PC-3 (cell line): ENCODE measurements around the gene AKR7A2. TPM values are rescaled to one million over a fixed set of nuclear protein-coding genes. Genes with fewer than 3 reads are reported as not detected.
"Not testable (repeated sequence)": the region's sequence is repeated elsewhere in the genome, so short reads cannot be mapped to it uniquely, and the experiment has no call there.

Source experiments
- ATAC-seq: fragments of 200-7000 bp; cut with Tn5 transposase; 2 replicates; pipeline ENCODE4 v1.9.1; 2020; ENCODE audit warnings: mild to moderate bottlenecking, moderate library complexity
- BruUV-seq: library from RNA; stranded (reverse); fragments of 400-500 nt; replicated peaks from 2 replicates; lab custom pipeline; 2021; lab: Mats Ljungman, UMichigan
- CTCF ChIA-PET: fragments of 300-600 bp; sonication (Branson Sonifier 250); formaldehyde crosslinking; loops from one replicate; lab custom pipeline; 2022; ENCODE audit warnings: antibody characterized with exemption; lab: Charles Lee
- POLR2A ChIA-PET: fragments of 300-600 bp; sonication (Branson Sonifier 250); formaldehyde crosslinking; loops from one replicate; lab custom pipeline; 2022; ENCODE audit warnings: antibody characterized with exemption; ENCODE audit not compliant: unreplicated experiment; lab: Charles Lee
- DNase-seq: peaks from one replicate; pipeline ENCODE4 v3.0.0-alpha.2; 2015
- H2AFZ ChIP-seq: fragments of 300-600 bp; sonication (generic); 2 replicates; pipeline ENCODE4 v1.6.0; 2016; ENCODE audit warnings: antibody characterized with exemption, low read length
- H3F3A ChIP-seq: fragments of 300-600 bp; sonication (generic); one replicate; pipeline ENCODE4 v1.6.0; 2017; ENCODE audit warnings: antibody characterized with exemption, low read length, control low read depth, mild to moderate bottlenecking; ENCODE audit not compliant: unreplicated experiment
- H3K27ac ChIP-seq: fragments of 300-600 bp; sonication (generic); 2 replicates; pipeline ENCODE4 v1.5.1; 2016; ENCODE audit warnings: mild to moderate bottlenecking, low read length
- H3K27me3 ChIP-seq: fragments of 300-600 bp; sonication (generic); 2 replicates; pipeline ENCODE4 v1.6.1; 2016; ENCODE audit warnings: low read length, mixed read lengths
- H3K36me3 ChIP-seq: fragments of 300-600 bp; sonication (generic); 2 replicates; pipeline ENCODE4 v1.6.1; 2016; ENCODE audit warnings: low read depth, mixed run types, low read length, mixed read lengths
- H3K4me1 ChIP-seq: fragments of 300-600 bp; sonication (generic); 2 replicates; pipeline ENCODE4 v1.5.1; 2016; ENCODE audit warnings: low read length; ENCODE audit not compliant: insufficient read depth
- H3K4me2 ChIP-seq: fragments of 300-600 bp; sonication (generic); 2 replicates; pipeline ENCODE4 v1.6.0; 2016; ENCODE audit warnings: low read length
- H3K4me3 ChIP-seq: fragments of 300-600 bp; sonication (generic); 2 replicates; pipeline ENCODE4 v1.5.1; 2016; ENCODE audit warnings: mild to moderate bottlenecking, low read length, mixed read lengths
- H3K79me2 ChIP-seq: fragments of 300-600 bp; sonication (generic); 2 replicates; pipeline ENCODE4 v1.6.1; 2017; ENCODE audit warnings: low read length, mixed read lengths
- H3K9ac ChIP-seq: fragments of 300-600 bp; sonication (generic); 2 replicates; pipeline ENCODE4 v1.6.0; 2016; ENCODE audit warnings: mild to moderate bottlenecking, low read length
- H3K9me2 ChIP-seq: fragments of 300-600 bp; sonication (generic); replicated peaks from 2 replicates; pipeline ENCODE4 v1.6.1; 2016; ENCODE audit warnings: mixed run types, low read length, mixed read lengths
- H3K9me3 ChIP-seq: fragments of 300-600 bp; sonication (generic); 2 replicates; pipeline ENCODE4 v1.6.1; 2016; ENCODE audit warnings: low read length, mixed read lengths
- H4K20me1 ChIP-seq: fragments of 300-600 bp; sonication (generic); 2 replicates; pipeline ENCODE4 v1.6.1; 2016; ENCODE audit warnings: low read length, mixed read lengths
- EZH2 ChIP-seq: fragments of 300-600 bp; sonication (generic); IDR thresholded peaks from one replicate; pipeline ENCODE4 v1.6.1; 2017; ENCODE audit warnings: antibody characterized with exemption, mild to moderate bottlenecking, low read length; ENCODE audit not compliant: unreplicated experiment
- EZH2phosphoT487 ChIP-seq: fragments of 300-600 bp; sonication (generic); IDR thresholded peaks from 2 replicates; pipeline ENCODE4 v1.6.1; 2018; ENCODE audit warnings: mild to moderate bottlenecking, antibody characterized with exemption, low read length, borderline replicate concordance
- intact Hi-C: fragments of 100-400 bp; cut with micrococcal nuclease; formaldehyde crosslinking; loops from 2 replicates; pipeline ENCODE4 v1.9.0; 2023
- total RNA-seq: library from RNA; depleted of rRNA; stranded (reverse); fragments of >200 nt; gene quantifications from 2 replicates; pipeline ENCODE4 v1.2.3, GENCODE V29; 2014
- TF ChIP-seq, protein P1 (sequence below): fragments of 300-600 bp; sonication (generic); conservative IDR thresholded peaks from 2 replicates; pipeline ENCODE4 v1.5.1; 2017; ENCODE audit warnings: antibody characterized with exemption, low read depth, mild to moderate bottlenecking, low read length

The AKR7A2 gene
- total RNA-seq, 1 experiment from 2014 or later = 63.3 TPM

DNA sequence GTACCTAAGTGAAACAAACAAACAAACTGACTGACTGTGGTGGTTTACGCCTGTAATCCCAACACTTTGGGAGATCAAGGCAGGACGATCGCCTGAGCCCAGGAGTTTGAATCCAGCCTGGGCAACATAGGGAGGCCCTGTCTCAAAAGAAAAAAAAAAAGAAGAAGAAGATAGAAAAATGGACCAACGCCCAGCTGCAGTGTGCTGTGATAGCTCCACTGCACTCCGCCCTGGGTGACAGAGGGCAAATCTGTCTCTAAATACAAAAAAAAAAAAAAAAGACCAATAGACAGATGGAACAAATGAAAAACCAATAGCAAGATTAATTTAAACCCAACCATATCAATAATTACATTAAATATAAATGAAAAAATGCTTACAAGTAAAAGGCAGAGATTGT is 37.3 kb downstream of the AKR7A2 start:
- Histone ChIP-seq H3K79me2 (no peaks in the 10 kb centered on the region), H3K27ac (no peak overlapping the region), H3K4me1 (peaks cover 3% of the 10 kb centered on the region), H4K20me1 (no peaks in the 10 kb centered on the region), H3K4me3 (no peak overlapping the region), H3K4me2 (no peak overlapping the region), H3K9me2 (no peaks in the 10 kb centered on the region), H2AFZ (no peak overlapping the region), H3K27me3 (no peaks in the 10 kb centered on the region), H3K9me3 (no peaks in the 10 kb centered on the region), H3F3A (no peaks in the 10 kb centered on the region), H3K36me3 (no peaks in the 10 kb centered on the region), H3K9ac (no peak overlapping the region)
- ChIA-PET CTCF (no interaction called here), POLR2A (no interaction called here)
- intact Hi-C loops = no loop called here
- DNase-seq (no peak), ATAC-seq (no peak)
- TF ChIP-seq, protein P1, sequence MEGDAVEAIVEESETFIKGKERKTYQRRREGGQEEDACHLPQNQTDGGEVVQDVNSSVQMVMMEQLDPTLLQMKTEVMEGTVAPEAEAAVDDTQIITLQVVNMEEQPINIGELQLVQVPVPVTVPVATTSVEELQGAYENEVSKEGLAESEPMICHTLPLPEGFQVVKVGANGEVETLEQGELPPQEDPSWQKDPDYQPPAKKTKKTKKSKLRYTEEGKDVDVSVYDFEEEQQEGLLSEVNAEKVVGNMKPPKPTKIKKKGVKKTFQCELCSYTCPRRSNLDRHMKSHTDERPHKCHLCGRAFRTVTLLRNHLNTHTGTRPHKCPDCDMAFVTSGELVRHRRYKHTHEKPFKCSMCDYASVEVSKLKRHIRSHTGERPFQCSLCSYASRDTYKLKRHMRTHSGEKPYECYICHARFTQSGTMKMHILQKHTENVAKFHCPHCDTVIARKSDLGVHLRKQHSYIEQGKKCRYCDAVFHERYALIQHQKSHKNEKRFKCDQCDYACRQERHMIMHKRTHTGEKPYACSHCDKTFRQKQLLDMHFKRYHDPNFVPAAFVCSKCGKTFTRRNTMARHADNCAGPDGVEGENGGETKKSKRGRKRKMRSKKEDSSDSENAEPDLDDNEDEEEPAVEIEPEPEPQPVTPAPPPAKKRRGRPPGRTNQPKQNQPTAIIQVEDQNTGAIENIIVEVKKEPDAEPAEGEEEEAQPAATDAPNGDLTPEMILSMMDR = no peak
- no peak for TF ChIP-seq EZH2phosphoT487
- no peak for TF ChIP-seq EZH2
- BruUV-seq = no TSS peak

DNA sequence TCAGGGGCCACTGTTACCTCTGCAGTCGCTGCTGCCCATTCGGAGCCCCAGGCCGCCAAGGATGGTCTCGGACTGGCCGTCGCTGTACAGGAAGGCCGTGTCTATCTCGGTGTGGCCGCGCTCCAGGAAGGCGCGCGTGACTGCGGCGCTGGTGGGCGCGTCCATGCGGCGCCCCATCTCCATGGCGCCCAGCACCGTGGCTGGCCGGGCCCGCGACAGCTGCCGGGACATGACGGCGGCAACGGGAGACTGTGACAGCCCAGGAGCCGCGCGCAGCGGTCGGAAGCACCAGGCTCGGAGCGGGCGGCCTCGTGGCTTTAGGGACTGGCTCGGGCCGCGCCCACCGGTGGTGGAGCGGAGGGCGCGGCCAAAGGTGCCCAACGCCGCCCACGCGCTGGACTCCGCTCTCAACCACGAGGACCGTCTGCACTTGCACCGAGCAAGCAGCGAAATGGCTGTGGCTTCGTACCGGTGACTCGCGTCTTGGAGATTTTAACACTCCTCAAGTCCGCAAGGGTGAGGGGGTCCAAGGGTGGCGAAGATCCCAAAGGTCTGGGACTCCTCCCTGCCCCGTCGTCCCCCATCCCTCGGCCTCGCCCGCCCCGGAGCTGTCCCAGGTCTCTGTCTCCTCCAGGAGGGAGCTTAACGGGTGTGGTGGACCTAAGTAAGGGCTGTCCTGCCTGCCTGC is 38.0 kb downstream of the AKR7A2 start:
- H2AFZ ChIP-seq, H4K20me1 ChIP-seq, H3K27me3 ChIP-seq, H3K4me1 ChIP-seq, H3K36me3 ChIP-seq, H3F3A ChIP-seq, DNase-seq, intact Hi-C loops, H3K9ac ChIP-seq, ATAC-seq, H3K9me3 ChIP-seq, CTCF ChIA-PET, H3K27ac ChIP-seq, H3K79me2 ChIP-seq, POLR2A ChIA-PET, H3K4me2 ChIP-seq, H3K4me3 ChIP-seq, H3K9me2 ChIP-seq, BruUV-seq: not testable (repeated sequence)

DNA sequence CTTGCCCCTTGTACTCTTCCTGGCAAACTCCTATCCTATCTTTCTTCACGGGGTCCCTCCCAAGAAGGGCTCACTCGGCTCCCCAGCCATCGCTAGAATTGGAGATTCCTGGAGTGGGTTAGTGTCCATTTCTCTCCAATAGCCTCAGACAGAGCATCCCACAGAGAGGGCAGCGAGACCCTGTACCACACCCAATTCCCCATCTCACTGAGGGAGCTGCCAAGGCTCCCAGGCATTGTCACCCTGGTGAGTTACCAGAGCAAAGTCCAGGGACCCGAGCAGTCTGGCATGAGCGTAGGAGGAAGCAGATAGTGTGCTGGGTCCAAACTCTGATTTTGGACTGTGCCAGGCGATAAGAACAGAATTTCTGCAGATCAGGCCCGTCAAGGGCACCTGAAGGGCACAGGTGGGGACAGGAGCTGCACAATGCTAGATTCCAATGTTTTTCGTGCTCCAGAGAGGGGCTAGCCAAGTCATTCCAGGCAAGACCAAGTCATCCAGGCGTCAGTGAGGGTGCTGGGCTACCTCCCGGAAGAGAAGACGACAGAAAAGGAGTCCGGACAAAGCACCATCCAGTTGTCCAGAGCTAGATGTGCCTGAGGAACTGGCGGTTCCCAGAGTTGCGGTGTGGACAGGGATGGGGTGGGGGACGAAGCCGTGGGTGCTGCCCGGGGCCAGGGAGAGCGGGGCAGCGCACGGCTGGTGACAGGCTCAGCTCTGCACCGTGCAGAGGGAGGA is 38.7 kb downstream of the AKR7A2 start:
- no peaks in the 10 kb centered on the region for H3F3A ChIP-seq
- no peaks in the 10 kb centered on the region for H3K36me3 ChIP-seq
- no peak overlapping the region for H2AFZ ChIP-seq
- H3K4me1 ChIP-seq = peaks cover 4% of the 10 kb centered on the region
- H3K9me3 ChIP-seq = no peaks in the 10 kb centered on the region
- no peak for DNase-seq
- H3K4me2 ChIP-seq = no peak overlapping the region
- H3K27ac ChIP-seq = no peak overlapping the region
- no peaks in the 10 kb centered on the region for H3K79me2 ChIP-seq
- ATAC-seq = no peak
- H3K27me3 ChIP-seq = no peaks in the 10 kb centered on the region
- no peak overlapping the region for H3K4me3 ChIP-seq
- TF ChIP-seq EZH2 (no peak), EZH2phosphoT487 (no peak)
- TF ChIP-seq, protein P1 = no peak
- CTCF ChIA-PET = no interaction called here
- POLR2A ChIA-PET = no interaction called here
- H3K9ac ChIP-seq = no peak overlapping the region
- intact Hi-C loops = no loop called here
- H3K9me2 ChIP-seq = no peaks in the 10 kb centered on the region
- no TSS peak for BruUV-seq
- no peaks in the 10 kb centered on the region for H4K20me1 ChIP-seq
